ENCODE results near the gene GPC5.
A peak's percentile ranks its signal among the peaks of the same experiment; 100 is the strongest.

Gene GPC5

DNA sequence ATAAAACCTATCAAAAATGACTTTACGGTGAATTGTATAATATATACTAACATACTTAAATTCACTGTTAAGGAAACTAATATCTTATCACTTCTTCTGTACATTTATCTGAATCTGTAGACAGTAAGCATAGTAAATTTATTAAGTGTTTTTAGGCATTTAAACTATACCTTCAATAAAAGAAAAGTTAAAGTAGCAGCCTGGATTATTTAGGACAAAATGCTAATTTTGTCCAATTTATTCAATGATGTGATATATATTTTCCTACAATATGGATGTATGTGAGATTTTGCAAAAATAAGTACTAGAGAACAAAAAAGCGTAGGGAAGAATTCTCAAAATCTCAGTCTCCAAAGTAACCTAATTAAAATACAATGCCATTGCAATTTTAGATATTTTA, 299.9 kb downstream of the GPC5 start:
- intact Hi-C loops (cut with DNase I), result no loop called here
- DNase-seq, result no peak

DNA sequence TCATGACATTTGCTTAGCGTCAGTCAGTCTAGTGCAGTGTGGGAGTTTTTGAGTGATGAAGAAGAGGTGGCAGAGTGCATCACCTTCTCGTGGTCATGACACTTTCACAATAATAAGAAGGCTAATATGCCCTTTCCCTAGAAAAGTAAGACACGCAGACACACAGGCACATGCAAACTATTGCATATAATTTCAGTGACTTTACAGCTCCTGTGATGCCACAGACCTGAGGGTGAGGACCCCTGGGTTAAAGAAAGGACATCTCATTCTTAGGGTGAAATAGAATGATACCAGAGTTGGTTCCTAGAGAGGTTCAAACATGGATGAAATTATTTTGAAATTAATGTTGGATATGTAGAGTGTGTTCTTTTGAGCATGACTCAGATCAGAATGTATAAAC, 300.3 kb downstream of the GPC5 start:
- intact Hi-C loops (cut with DNase I), result no loop called here
- no peak for DNase-seq

DNA sequence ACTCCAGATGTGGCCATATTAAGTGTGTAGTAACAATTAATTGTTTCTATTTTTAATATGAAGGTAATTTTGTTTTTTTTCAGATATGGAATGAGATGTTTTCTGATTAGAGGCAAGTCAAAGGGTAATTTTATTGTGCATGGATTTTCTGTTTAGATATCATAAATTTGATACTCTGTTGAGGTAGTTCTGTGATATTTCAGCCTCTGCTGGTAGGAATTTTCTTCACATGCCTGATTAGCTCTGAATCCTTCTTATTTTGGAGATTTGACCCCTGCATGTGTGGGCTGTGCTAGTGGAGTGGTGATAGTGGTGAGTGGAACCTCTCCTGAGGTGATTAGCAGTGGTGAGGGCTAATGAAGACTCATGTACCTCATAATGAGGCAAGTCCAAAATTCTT, 301.4 kb downstream of the GPC5 start:
- intact Hi-C loops (cut with DNase I), result no loop called here
- DNase-seq, result no peak

DNA sequence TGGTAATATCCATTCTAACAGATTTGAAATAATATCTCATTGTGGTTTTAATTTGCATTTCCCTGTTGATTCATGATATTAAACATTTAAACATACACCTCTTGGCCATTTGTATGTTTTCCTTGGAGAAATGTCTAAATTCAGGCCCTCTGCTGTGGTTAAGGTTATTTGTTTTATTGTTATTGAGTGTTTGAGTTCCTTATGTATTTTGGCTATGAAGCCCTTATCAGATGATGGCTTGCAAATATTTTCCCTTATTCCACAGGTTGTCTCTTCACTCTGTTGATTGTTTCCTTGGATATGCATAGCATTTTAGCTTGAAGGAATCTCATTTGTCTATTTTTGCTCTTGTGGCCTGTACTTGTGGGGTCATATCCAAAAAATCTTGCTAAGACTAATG, 303.6 kb downstream of the GPC5 start:
- intact Hi-C loops (cut with DNase I), result no loop called here
- DNase-seq, result no peak

DNA sequence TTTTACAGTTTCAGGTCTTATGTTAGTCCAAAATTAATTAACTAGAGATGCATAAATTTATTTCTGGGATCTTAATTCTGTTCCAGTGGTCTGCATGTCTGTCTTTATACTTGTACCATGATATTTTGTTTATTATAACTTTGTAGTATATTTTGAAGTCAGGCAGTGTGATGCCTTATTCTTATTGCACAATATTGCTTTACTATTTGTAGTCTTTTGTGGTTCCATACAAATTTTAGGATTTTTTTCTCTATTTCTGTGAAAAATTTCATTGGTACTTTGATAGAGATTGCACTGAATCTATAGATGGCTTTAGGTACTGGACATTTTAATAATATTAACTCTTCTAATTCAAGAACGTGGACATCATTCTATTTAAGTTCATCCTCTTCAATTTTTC, 304.0 kb downstream of the GPC5 start:
- DNase-seq, result no peak
- intact Hi-C loops (cut with DNase I), result no loop called here

DNA sequence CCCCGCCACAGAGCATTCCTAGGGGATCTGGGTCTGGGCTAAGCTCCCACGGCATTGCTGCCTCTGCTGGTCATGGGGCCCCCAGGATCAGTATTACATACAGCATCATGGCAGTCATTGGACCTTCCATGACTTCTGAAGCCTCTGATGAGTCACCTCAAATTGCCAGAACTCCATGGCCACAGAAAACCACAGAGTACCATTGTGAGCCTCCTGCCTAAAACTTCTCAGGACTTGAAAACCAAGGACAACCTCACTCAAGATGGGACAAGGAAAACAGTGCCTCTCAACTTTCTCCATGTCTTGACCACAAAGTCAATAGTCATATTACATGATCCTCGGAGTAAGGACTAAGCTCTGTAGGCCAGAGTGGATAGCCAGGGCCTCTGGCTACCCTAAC, 306.0 kb downstream of the GPC5 start:
- intact Hi-C loops (cut with DNase I), result no loop called here
- DNase-seq, result no peak

DNA sequence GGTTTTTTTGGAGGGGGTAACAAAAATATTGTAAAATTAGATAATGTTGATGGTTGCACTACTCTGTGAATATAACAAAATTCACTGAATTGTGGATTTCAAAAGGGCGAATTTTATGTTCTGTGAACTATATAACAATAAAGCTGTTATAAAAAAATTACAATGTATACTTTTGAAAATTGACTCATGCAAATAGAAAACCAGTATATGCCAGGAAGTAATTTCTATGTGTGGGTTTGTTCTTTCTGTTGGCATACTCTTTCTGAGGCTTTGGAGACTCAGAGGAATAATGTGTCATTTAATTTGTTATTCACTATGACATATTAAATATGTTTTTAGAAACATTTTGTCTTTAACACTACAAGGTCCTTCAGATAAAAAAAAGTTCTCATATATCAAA, 310.1 kb downstream of the GPC5 start:
- intact Hi-C loops (cut with DNase I), result no loop called here
- no peak for DNase-seq

DNA sequence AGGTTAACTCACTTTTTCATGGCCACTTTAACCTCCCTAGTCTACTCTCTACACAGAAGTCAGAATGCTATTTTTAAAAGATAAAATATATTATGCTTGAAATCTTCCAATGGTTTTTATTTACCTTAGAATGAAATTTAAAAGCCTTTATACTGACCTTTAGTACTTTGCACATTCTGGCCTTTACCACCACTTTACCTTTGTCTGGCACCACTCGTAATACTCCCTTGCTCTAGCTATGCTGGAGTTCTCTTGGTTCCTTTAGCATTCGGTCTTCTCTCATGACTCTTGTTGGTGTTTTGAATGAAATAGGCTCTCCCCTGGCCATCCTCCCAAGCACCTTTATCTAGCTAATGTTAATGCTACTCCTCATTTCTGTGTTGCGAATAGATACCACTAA, 310.8 kb downstream of the GPC5 start:
- intact Hi-C loops (cut with DNase I), result no loop called here

DNA sequence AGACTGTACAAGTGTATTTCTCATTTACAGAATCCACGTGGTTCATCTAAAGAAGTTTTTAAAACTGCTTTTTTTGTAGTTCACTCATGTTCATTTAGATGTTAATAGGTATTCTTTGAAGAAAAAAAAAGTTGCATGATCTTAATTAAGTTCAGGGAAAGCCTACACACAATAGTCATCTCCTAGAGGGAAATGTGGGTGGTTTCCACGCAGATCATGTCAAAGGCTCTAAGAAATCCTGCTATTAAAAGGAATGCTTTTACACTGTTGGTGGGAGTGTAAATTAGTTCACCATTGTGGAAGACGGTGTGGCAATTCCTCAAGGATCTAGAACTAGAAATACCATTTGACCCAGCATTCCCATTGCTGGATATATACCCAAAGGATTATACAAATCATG, 312.3 kb downstream of the GPC5 start:
- intact Hi-C loops (cut with DNase I), result no loop called here
- no peak for DNase-seq

More for the DNA sequence above, 310.8 kb downstream of the GPC5 start:
- DNase-seq, result no peak

DNA sequence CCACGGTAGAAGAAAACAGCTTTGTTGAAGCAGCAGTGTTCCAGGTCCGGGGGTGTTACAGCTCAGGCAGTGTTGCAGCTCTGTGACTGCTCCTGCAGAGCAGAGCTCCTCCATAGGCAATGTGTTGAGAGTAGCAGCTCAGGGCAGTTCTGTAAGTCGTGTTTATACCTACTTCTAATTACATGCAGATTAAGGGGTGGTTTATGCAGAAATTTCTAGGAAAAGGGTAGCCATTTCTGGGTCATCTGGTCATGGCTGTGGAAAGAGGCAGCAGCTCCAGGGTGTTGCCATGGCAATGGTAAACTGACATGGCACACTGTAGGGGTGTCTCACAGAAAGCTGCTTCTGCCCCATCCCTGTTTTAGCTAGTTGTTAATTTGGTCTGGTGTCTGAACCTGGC, 316.4 kb downstream of the GPC5 start:
- intact Hi-C loops (cut with DNase I), result no loop called here
- peak in 2 of 10 donors; percentile 7 to 77 for DNase-seq

DNA sequence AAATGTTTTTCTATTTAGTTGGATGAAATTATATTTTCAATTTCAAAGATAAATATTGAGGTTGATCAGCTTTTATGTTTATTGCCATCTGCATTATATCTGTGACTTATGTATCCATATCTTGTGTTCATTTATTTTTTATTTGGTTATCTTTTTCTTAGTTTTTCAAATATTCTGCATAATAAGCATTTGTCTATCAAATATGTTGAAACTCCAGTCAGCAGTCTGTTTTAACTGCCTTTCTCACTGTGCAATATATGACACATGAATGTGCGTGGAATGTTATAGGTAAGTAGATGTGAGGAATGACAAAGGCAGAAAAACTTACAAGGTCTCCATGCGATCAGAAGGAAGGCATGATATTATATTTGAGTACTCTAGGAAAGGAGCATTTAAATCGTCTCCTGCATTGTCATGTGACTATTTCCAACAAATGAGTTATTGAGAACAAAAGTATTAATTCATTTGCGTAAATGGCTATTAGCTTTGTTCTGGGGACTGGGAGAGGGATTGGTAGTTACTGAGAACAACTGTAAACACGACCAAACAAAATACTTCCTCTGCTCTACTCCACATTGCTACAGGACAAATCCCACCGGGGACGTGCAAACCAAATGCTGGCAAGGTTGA, 318.1 kb downstream of the GPC5 start:
- intact Hi-C loops (cut with DNase I), result no loop called here
- DNase-seq, result no peak

DNA sequence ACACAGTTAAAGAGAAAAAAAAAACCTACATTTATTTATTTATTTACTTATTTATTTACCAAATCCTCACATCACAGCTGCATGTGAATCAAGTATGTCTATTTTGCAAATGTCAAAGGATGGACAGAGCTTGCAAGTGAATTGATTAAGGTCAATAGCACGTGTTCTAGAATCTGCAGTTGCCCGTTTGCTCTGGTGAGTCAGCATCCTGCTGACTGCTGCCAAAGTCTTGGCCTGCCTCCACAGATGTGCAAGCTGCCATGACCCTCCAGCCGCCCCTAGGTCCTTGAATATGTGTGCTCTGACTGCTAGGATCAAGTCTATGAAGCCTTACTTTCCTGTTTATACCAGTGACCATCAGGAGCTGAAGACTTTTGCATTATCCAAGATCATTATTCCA, 320.6 kb downstream of the GPC5 start:
- no peak for DNase-seq
- intact Hi-C loops (cut with DNase I), result no loop called here

DNA sequence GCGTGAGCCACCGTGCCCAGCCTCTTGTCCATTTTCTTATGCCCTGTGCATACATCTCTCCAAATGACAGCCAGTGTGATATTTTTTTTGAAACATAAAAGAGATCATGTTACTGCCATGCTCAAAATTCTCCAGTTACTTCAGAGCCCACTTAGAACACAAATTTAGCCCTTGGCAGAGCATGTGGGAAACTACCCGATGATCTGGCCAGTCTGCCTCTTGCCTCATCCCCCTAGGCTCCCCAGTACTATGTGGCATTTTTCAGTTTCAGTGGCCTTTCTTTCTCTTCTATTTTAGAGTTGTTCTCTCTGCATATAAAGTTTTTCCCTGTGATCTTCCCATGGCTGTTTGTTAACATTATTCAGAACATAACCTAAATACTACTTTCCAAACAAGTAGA, 323.0 kb downstream of the GPC5 start:
- intact Hi-C loops (cut with DNase I), result no loop called here
- no peak for DNase-seq

DNA sequence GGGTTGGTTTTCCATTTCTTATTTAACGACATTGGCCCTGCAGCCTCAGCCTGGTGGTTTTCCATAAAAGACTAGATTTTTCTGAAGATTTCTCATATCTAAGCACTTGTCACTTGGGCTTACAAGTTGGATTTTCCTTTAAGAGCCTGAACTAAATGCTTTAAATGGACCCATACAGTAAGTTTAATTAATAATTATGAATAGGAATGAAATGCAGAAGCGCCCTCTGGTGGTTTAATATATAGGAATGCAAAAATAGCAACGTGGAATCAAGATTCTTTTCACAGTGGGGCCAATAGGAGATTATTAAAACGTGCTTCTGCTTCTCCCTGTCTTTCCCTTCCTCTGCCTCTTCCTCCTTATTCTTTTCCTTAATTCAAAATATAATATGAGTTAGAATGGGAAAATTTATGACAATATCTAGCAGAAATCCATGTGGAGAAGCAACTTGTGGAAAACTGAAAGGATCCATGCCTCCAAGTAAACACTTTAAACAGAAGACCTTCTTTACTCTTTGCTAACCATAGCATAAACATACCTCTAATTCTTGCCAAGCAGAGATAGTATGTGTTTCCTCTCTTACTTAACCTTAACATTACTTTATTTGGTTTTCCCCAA, 324.0 kb downstream of the GPC5 start:
- no peak for DNase-seq
- intact Hi-C loops (cut with DNase I), result loop anchor here (2.0 kb wide), 1 partner anchor 342 kb away; no protein-coding TSS in a partner anchor

DNA sequence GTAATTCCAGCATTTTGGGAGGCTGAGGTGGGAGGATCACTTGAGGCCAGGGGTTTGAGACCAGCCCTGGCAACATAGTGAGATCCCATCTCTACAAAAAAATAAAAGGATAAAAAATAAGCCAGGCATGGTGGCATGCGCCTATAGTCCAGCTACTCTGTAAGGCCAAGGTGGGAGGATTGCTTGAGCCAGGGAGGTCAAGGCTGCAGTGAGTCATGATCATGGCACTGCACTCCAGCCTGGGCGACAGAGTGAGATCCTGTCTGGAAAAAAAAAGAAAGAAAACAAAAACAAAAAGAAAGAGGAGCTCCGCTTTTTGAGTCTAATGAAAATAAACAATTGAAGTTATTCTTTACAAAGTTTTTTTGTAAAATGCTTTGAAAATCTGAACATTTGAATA, 326.2 kb downstream of the GPC5 start:
- intact Hi-C loops (cut with DNase I), result no loop called here

DNA sequence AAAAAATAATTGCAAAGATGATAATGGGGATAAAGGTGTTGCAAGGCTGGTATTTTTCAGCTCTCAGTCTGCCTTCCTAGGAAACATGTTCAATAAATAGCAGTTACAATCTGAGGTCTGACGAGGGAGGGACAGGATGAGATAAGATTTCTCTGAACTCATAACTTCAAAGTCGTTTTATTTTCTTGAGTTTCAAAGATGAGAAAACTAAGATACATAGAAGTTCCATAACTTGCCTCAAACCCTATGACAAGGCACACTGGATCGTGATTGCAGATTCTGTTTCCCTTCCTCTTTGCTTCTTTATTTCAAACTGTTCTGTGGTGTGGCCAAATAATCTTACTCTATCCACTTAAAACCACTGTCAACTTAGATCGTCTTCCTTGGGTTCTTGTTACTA, 327.2 kb downstream of the GPC5 start:
- DNase-seq, result no peak
- intact Hi-C loops (cut with DNase I), result no loop called here

More for the DNA sequence above, 326.2 kb downstream of the GPC5 start:
- peak in 1 of 10 donors; percentile 36 for DNase-seq

DNA sequence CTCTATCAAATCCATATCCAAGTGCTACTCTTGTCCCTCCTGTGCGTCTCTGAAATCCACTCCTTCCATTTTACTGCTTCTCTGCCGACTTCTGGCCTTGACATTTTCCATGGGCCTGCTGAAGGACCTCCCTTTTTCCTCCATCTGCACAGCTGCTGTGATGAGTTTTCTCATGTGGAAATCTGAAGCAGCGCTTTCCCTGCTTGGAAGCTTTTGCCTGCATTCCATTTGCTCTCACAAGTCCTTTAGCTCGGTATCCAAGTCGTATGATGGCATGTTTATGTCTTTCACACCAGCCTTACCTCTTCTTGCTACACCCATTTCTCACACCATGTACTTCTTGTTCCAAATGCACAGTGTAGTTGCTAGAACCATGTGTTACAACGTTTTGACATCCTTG, 328.2 kb downstream of the GPC5 start:
- no peak for DNase-seq
- intact Hi-C loops (cut with DNase I), result no loop called here

DNA sequence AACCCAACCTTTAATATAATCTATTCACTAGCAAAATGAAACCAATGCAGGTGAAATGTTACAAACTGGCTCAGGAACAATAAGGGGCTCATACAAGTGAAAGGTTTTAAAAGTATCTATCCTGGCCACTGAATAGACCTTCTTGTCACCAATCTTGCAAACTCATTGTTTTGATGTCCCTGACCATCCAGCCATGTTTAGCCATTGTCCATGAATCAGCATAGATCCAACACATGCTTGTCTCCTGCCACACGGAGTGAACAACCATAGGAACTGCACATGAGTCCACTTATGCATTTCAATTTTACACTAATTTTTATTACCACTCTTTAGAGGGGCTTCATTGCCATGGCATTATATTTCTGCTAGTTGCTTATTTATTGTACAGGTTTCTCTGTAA, 331.4 kb downstream of the GPC5 start:
- intact Hi-C loops (cut with DNase I), result no loop called here
- DNase-seq, result no peak

DNA sequence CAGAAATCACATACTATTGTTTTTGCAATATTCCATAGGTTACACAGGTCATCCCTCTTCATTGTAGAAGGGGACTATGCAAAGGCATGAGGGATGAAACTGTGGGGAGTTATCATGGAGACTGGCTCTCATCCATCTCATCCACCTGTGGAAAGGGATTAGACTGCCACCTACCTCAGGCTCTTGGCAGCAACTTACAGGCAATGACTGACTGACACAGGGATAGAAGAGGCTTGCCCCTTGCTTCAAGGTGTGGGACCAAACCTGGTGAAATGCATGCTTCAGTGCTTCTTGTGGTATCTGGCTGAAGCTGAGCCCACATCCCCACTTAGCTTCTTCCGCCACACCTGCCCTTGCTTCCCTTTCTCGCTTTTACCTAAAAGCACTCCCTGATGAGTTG, 341.3 kb downstream of the GPC5 start:
- DNase-seq, result no peak

DNA sequence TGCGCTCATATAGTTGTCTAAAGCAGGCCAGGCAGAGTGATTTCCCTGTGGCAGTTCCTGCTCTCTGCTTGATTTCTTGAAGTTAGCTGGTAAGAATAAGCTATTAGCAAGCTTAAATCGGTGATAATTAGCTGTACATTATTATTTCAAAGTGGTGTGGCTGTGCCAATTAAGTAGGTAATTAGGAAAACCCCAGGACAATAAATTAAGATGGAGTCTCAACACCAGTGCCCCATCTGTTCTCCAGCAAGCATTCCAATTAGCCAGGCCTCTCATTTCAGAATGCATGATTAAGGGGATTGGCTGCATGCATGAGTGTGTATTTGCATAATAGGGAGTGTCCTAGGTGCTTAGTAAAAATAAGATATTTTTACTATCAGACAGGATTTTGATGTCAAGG, 342.3 kb downstream of the GPC5 start:
- intact Hi-C loops (cut with DNase I), result no loop called here
- DNase-seq, result no peak

More for the DNA sequence above, 341.3 kb downstream of the GPC5 start:
- intact Hi-C loops (cut with DNase I), result no loop called here

DNA sequence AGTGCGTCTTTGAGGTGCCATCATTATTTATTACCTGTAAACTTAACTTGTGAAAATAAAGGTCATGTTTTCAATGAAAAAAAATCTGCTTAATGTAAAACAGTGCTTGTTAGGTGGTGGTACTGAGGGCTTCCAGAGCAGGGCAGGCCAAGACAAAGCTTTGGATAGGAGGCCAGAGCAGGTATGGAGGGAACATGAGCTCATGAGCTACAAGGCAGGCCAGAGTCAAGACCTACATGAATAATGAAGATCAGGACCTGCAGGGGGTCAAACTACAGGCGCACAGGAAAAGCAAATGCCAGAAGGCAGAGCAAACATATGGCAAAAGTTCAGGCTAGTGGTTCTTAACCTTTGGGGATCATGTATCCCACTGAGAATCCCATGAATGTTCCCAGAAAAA, 343.5 kb downstream of the GPC5 start:
- intact Hi-C loops (cut with DNase I), result no loop called here
- DNase-seq, result no peak

DNA sequence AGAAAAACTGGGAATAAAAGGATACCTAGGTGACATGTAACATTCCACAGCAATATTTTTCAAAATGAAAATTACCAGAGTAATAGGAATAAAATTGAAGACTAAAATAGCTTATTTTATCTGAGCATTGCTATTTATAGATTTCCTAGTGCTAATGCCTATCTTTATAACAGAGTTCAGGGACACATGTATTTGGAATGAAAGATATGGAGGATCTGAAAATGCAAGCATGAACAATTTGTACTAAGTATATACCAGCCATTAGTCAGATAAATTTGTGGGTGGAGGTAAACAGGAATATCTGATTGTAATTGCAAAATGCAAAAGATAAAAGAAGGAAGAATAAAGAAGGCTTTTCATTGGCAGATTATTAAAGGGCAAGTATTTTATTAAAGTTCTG, 345.9 kb downstream of the GPC5 start:
- no peak for DNase-seq
- intact Hi-C loops (cut with DNase I), result no loop called here

DNA sequence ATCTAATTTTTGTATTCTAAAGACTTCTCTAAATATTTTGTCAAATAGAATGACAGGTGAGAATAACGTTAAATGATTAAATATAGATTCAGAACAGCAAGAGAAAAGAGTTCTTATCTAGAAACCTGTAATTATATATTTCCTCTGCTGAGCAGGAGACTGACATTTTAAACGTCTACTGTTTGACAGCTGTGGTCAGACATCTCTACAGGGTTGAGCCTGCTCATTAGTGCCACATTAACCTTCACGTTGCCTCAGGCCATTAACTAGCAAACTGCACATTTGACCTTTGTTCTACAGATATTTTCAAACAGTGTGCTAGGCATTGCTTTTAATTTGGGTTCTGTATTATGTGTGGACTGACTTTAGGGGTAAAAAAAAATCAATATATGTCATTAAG, 347.5 kb downstream of the GPC5 start:
- no peak for DNase-seq
- intact Hi-C loops (cut with DNase I), result no loop called here

All from posterior cingulate gyrus (tissue), 11 donors.